Heart left ventricle (tissue), 16 donors: ENCODE data around the gene CCNI. TPM values are rescaled to one million over a fixed set of nuclear protein-coding genes. Genes with fewer than 3 reads are reported as not detected.
A peak's percentile ranks its signal among the peaks of the same experiment; 100 is the strongest.

Experiments used
- ATAC-seq, 4 donors: fragments of 200-7000 bp; cut with Tn5 transposase; one replicate each; pipeline ENCODE4 v1.9.1; 2020 to 2022; ENCODE audit warnings: moderate library complexity in 4 of 4, mild to moderate bottlenecking in 3 of 4, moderate number of reproducible peaks in 1 of 4
- DNase-seq, 5 donors: peaks; one replicate each; pipeline ENCODE4 v3.0.0-alpha.2; 2020
- H3K27ac ChIP-seq, 12 donors: fragments of 200-600 bp; sonication (generic) in 4 of 12; one replicate each; pipeline versions ENCODE4 v1.5.0 to v1.8.0; 2016 to 2022; ENCODE audit warnings: mild to moderate bottlenecking in 2 of 12
- H3K27me3 ChIP-seq, 9 donors: fragments of 200-600 bp; sonication (generic) in 2 of 9; one replicate each; pipeline versions ENCODE4 v1.5.1 to v1.8.0; 2016 to 2022; ENCODE audit warnings: mild to moderate bottlenecking in 3 of 9
- H3K36me3 ChIP-seq, 9 donors: fragments of 200-600 bp; sonication (generic) in 2 of 9; one replicate each; pipeline versions ENCODE4 v1.5.0 to v1.8.0; 2018 to 2022; ENCODE audit warnings: mild to moderate bottlenecking in 2 of 9
- H3K4me1 ChIP-seq, 12 donors: fragments of 200-600 bp; sonication (generic) in 4 of 12; one replicate each; pipeline versions ENCODE4 v1.5.0 to v1.8.0; 2016 to 2022; ENCODE audit warnings: mild to moderate bottlenecking in 3 of 12
- H3K4me3 ChIP-seq, 12 donors: fragments of 200-600 bp; sonication (generic) in 4 of 12; one replicate each; pipeline versions ENCODE4 v1.5.0 to v1.8.0; 2017 to 2022; ENCODE audit warnings: mild to moderate bottlenecking in 9 of 12, moderate library complexity in 4 of 12
- H3K9me3 ChIP-seq, 12 donors: fragments of 200-600 bp; sonication (generic) in 4 of 12; one replicate each; pipeline versions ENCODE4 v1.5.0 to v1.8.0; 2016 to 2022; ENCODE audit warnings: mild to moderate bottlenecking in 1 of 12
- POLR2A ChIP-seq, 2 donors: fragments of 450-650 bp; IDR thresholded peaks; one replicate each; pipeline ENCODE4 v1.6.1; 2017; ENCODE audit warnings: antibody characterized with exemption in 2 of 2, mild to moderate bottlenecking in 2 of 2, moderate library complexity in 2 of 2
- WGBS, 4 donors: extraction: QIAGEN DNeasy Blood & Tissue Kit in 2 of 4; methylation state at CpG; one replicate each; pipeline versions ENCODE4 v1.1.5 to v1.1.7; 2013 to 2018; 5-methylcytosine and 5-hydroxymethylcytosine counted together
- intact Hi-C, 10 donors: fragments of 100-400 bp; cut with DNase I; formaldehyde crosslinking; loops; one replicate each; pipeline versions ENCODE4 v1.11.1 to v1.14.2; 2022
- polyA plus RNA-seq, 2 donors: library from polyadenylated mRNA; stranded (reverse); fragments of 200-250 nt; gene quantifications; one replicate each; pipeline ENCODE4 v1.2.3, GENCODE V29; 2013
- total RNA-seq, 9 donors: library from RNA; depleted of rRNA in 2 of 9; stranded (reverse); fragments of >200 nt in 2 of 9; fragmentation: NEBNext Ultra II Directional in 3 of 9; extraction: Animal tissue kit (Norgen Biotek cat#: 25700) in 3 of 9; gene quantifications; one replicate each; pipeline versions ENCODE4 v1.1.0 to v1.2.4, GENCODE V29; 2016 to 2023
- TF ChIP-seq, protein P1 (sequence below), 12 donors: fragments of 200-600 bp; sonication (generic) in 4 of 12; IDR thresholded peaks; one replicate each; pipeline versions ENCODE4 v1.5.0 to v1.8.0; 2018 to 2022; ENCODE audit warnings: antibody characterized with exemption in 12 of 12, mild to moderate bottlenecking in 5 of 12
- donor health status: ischemic (EF 13 %, LVEDD 7.1; RV severe dilation, severe dysfunction).
- donor health status: healthy with polysubstance abuse.
- donor health status: DM: no; HTN: yes; CAD: no.
- donor health status: DM: no; HTN: no; CAD: no.
- donor health status: ischemic (EF 25% LVEDD 6.9; RV normal size, moderate dysfunction).
- donor health status: ischemic (EF 25% LVEDD 5.7; RV mildly dilated, moderate dysfunction).
- donor health status: healthy.
- donor health status: DM: yes; HTN: yes; CAD: no.
- donor health status: ischemic (EF 35%, LVEDD 5.7; RV mildly dilated, moderate dysfunction).
- donor health status: nonischemic (EF 11% LVEDD 7.7; RV severe dilation, severe dysfunction).
- donor health status: DM: yes; HTN: yes; CAD: no.
- donor health status: PGD.
- donor health status: ischemic (EF 29% LVEDD 5.4; RV normal size, mild dysfunction).
- donor health status: nonischemic (EF 23%, LVEDD 6.1; RV moderate dilation, normal function).

CCNI gene
- total and polyA plus RNA-seq, 11 donors = 49.4 to 356 (median 299) TPM

DNA sequence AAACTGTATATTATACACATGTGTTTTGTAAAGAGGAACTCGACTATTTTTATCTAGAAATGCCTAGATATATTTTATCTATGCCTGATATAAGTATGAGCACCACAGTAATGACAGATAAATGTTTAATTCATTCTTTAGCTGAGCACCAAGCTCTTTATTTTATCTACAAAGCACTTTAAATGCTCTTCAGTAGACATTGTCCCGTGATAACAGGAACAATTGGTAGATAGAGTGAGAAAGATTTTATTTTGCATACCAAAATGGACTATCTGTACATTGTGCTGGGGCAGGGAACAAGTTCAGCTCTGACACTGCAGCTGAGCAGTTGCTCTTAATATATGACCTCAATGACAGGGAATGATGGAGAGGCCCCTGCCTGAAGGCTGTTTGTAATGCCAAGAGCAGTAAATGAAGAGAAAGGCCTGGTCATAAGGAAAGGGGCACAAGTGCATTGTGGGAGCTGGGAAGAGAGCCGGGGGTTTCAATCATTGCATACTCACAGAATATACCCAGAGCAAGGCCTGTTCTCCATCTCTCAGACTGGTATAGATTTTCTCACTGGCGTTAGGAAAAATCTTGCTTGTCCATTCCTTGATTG is 68.9 kb downstream of the CCNI start:
- Histone ChIP-seq H3K27me3 (no peaks in the 10 kb centered on the region), H3K9me3 (no peaks in the 10 kb centered on the region), H3K27ac (peak overlapping the region in 5 of 12 donors; percentile 9 to 28 (median 11)), H3K36me3 (peaks cover 0 to 25% (median 14%) of the 10 kb centered on the region in 9 donors), H3K4me3 (no peak overlapping the region), H3K4me1 (peaks cover 11 to 78% (median 39%) of the 10 kb centered on the region in 12 donors)
- DNase-seq (no peak), ATAC-seq (peak in 2 of 4 donors; percentile 4 to 16)
- TF ChIP-seq, protein P1, sequence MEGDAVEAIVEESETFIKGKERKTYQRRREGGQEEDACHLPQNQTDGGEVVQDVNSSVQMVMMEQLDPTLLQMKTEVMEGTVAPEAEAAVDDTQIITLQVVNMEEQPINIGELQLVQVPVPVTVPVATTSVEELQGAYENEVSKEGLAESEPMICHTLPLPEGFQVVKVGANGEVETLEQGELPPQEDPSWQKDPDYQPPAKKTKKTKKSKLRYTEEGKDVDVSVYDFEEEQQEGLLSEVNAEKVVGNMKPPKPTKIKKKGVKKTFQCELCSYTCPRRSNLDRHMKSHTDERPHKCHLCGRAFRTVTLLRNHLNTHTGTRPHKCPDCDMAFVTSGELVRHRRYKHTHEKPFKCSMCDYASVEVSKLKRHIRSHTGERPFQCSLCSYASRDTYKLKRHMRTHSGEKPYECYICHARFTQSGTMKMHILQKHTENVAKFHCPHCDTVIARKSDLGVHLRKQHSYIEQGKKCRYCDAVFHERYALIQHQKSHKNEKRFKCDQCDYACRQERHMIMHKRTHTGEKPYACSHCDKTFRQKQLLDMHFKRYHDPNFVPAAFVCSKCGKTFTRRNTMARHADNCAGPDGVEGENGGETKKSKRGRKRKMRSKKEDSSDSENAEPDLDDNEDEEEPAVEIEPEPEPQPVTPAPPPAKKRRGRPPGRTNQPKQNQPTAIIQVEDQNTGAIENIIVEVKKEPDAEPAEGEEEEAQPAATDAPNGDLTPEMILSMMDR (IDR thresholded peaks at IDR 0.05) = no peak
- no peak for TF ChIP-seq POLR2A (IDR thresholded peaks at IDR 0.05)
- WGBS, 4 donors = 41 to 52% (median 51%) methylated on average over 4 of the region's 4 CpGs
- intact Hi-C loops = loop anchor here in 2 of 10 donors (10.0 kb wide), 2 partner anchors 52 to 812 kb away; no protein-coding TSS in a partner anchor

DNA sequence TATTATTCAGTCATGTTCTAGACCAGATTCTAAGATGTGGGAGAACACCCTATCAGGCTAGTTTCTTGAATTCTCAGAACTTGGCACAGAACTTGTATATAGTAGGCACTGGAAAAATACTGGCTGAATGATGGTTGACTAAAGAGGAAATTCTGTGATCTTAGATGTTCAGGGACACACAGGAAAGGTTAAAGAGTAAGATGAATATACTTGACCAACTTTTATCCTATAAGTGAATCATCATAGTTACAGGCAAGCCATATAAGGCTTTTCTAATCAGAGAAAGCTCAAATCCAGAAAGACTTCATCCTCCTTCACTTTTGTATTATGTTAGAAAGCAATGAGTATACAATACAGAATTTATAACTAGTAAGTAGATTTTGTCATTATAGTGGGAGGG is 72.4 kb downstream of the CCNI start:
- peaks cover 0 to 44% (median 30%) of the 10 kb centered on the region in 9 donors for H3K36me3 ChIP-seq
- H3K27ac ChIP-seq = no peak overlapping the region
- intact Hi-C loops = loop anchor here in 4 of 10 donors (5.0 to 10.0 kb wide), 4 partner anchors 39 to 809 kb away; no protein-coding TSS in a partner anchor

DNA sequence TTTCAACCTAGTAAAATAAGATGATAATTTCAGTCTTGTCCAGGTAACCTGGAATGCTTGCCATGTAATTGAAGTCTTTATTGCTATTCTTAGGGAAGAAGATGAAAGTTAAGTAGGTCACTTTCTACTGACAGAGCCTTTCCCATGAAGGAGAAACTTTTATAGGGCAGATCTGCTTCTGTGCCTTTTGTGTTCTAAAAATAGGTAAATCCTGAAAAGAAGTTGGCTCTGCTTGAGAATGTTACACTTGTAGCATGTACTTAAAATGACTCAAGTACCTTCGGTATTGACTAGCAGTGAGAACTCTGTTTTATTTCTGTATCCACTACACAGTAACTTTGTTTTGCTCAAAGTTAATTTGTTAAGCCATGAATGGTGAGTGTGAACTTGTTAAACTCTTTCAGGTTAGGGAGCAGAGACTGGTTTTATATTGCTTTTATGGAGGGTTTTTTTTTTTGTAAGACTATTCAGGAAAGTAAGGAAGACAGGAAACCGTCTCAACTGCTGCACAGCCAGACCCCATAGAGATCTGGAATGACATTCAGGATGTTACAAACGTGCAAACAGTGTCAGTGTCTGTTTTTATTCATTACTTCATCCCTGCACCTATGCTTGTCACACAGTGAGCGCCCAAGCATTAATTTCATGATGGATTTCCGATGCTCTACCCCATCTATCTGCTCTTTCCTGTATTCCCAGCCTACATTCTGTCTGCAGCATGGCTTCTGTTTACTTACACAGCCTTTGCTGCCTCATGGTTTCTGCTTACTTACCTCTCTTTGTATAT is 73.3 kb downstream of the CCNI start:
- peak overlapping the region in 4 of 12 donors; percentile 6 to 50 (median 18) for H3K27ac ChIP-seq
- peaks cover 11 to 40% (median 30%) of the 10 kb centered on the region in 12 donors for H3K4me1 ChIP-seq
- no peak overlapping the region for H3K4me3 ChIP-seq
- DNase-seq (no peak), ATAC-seq (peak in 3 of 4 donors; percentile 41 to 76 (median 55))
- no peaks in the 10 kb centered on the region for H3K27me3 ChIP-seq
- peaks cover 0 to 52% (median 39%) of the 10 kb centered on the region in 9 donors for H3K36me3 ChIP-seq
- H3K9me3 ChIP-seq = peaks cover 0 to 4% (median 0%) of the 10 kb centered on the region in 12 donors
- TF ChIP-seq, protein P1 (IDR thresholded peaks at IDR 0.05) = no peak
- TF ChIP-seq POLR2A (IDR thresholded peaks at IDR 0.05) = no peak
- 28 to 36% (median 33%) methylated on average over 5 of the region's 5 CpGs for WGBS, 4 donors
- intact Hi-C loops = loop anchor here in 4 of 10 donors (5.0 to 10.0 kb wide), 4 partner anchors 40 to 808 kb away; no protein-coding TSS in a partner anchor

More for the DNA sequence above, 72.4 kb downstream of the CCNI start:
- H3K4me3 ChIP-seq = no peak overlapping the region
- TF ChIP-seq POLR2A (IDR thresholded peaks at IDR 0.05) = no peak
- TF ChIP-seq, protein P1 (IDR thresholded peaks at IDR 0.05) = no peak
- DNase-seq = no peak
- peaks cover 0 to under 1% (median 0%) of the 10 kb centered on the region in 12 donors for H3K9me3 ChIP-seq
- ATAC-seq = no peak
- no peaks in the 10 kb centered on the region for H3K27me3 ChIP-seq
- H3K4me1 ChIP-seq = peaks cover 11 to 49% (median 37%) of the 10 kb centered on the region in 12 donors

DNA sequence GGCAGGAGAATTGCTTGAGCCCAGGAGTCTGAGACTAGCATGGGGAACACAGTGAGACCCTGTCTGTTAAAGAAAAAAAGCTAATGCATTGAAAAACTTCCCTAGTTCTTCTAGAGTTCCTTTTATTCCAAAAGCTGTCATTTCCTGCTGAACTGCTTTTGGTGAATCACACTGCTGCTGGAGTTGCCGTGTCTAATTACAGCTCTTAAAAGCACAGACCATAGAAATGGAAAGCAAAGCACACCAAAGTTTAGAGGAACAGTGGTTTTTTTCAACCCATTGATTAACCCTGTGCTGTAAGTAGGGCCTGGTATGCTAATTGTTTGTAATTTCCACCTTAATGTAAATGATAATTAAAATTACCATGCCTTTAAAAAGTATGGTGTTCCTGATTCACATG is 73.9 kb downstream of the CCNI start:
- Histone ChIP-seq H3K27ac (peak overlapping the region in 4 of 12 donors; percentile 6 to 50 (median 18)), H3K4me3 (no peak overlapping the region), H3K27me3 (no peaks in the 10 kb centered on the region), H3K36me3 (peaks cover 0 to 57% (median 45%) of the 10 kb centered on the region in 9 donors), H3K4me1 (peaks cover 11 to 34% (median 24%) of the 10 kb centered on the region in 12 donors), H3K9me3 (peaks cover 0 to 4% (median 0%) of the 10 kb centered on the region in 12 donors)
- 0 to 8% (median 6%) methylated on average over 1 of the region's 1 CpG for whole genome bisulfite sequencing, 4 donors
- no peak for DNase-seq
- peak in 2 of 4 donors; percentile 44 to 45 for ATAC-seq
- TF ChIP-seq POLR2A (IDR thresholded peaks at IDR 0.05) = no peak
- TF ChIP-seq, protein P1 (IDR thresholded peaks at IDR 0.05) = no peak
- intact Hi-C loops = loop anchor here in 4 of 10 donors (5.0 to 10.0 kb wide), 4 partner anchors 40 to 807 kb away; no protein-coding TSS in a partner anchor
